DMS153 (cell line): ENCODE results near the gene ARL1.
"Not testable (repeated sequence)": the region's sequence is repeated elsewhere in the genome, so short reads cannot be mapped to it uniquely, and the experiment has no call there.

Experiments
- DNase-seq: peaks from one replicate; lab custom pipeline; 2025; lab: John Stamatoyannopoulos, UW

Gene ARL1

GRCh38 chr12:101407436-101408345 lies at the start of gene ARL1:
Gene ARL1, minus strand, starts transcription at chr12:101407772. Its CDS starts 127 bp downstream, at chr12:101407645.
- peak; percentile 60 for DNase-seq

- DNase-seq, result no peak
These were observed 48.1 kb upstream of the ARL1 start for GRCh38 chr12:101455685-101456084.

GRCh38 chr12:101441461-101442224 lies 34.1 kb upstream of the ARL1 start:
- DNase-seq, result no peak

- DNase-seq, result no peak
These were observed 31.7 kb upstream of the ARL1 start for GRCh38 chr12:101439236-101439635.

- no peak for DNase-seq
These were observed 28.6 kb upstream of the ARL1 start for GRCh38 chr12:101436136-101436535.

GRCh38 chr12:101430456-101430855 lies 22.9 kb upstream of the ARL1 start:
- DNase-seq, result no peak

- no peak for DNase-seq
These were observed 17.0 kb upstream of the ARL1 start for GRCh38 chr12:101424620-101425019.

- not testable (repeated sequence) for DNase-seq
These were observed 14.5 kb upstream of the ARL1 start for GRCh38 chr12:101422066-101422465.

GRCh38 chr12:101415228-101415627 lies 7.7 kb upstream of the ARL1 start:
- no peak for DNase-seq

- DNase-seq, result peak; percentile 11
These were observed 7.1 kb upstream of the ARL1 start for GRCh38 chr12:101414533-101415119.

GRCh38 chr12:101410169-101410568 lies 2.6 kb upstream of the ARL1 start:
- not testable (repeated sequence) for DNase-seq

- no peak for DNase-seq
These were observed 530 bp downstream of the ARL1 start for GRCh38 chr12:101407049-101407435.

GRCh38 chr12:101391181-101391580 lies 16.4 kb downstream of the ARL1 start:
- DNase-seq, result not testable (repeated sequence)

GRCh38 chr12:101379149-101379548 lies 28.4 kb downstream of the ARL1 start:
- no peak for DNase-seq

GRCh38 chr12:101375573-101375972 lies 32.0 kb downstream of the ARL1 start:
- DNase-seq, result no peak

- DNase-seq, result no peak
These were observed 35.1 kb downstream of the ARL1 start for GRCh38 chr12:101372431-101372830.

GRCh38 chr12:101368016-101368415 lies 39.6 kb downstream of the ARL1 start:
- no peak for DNase-seq

- no peak for DNase-seq
These were observed 46.1 kb downstream of the ARL1 start for GRCh38 chr12:101361455-101361854.

GRCh38 chr12:101356794-101357193 lies 50.8 kb downstream of the ARL1 start:
- DNase-seq, result no peak

- no peak for DNase-seq
These were observed 55.9 kb downstream of the ARL1 start for GRCh38 chr12:101351682-101352081.

- no peak for DNase-seq
These were observed 63.7 kb downstream of the ARL1 start for GRCh38 chr12:101343893-101344292.
